ENCODE data around the gene PLEK2. TPM values are rescaled to one million over a fixed set of nuclear protein-coding genes. Genes with fewer than 3 reads are reported as not detected.

The PLEK2 gene
- total RNA-seq, 1 donor from 2014 or later, result not detected

- H3K27ac Mint-ChIP-seq (ENCODE audit: unreplicated experiment), result no peak overlapping the region
- no peak for TF ChIP-seq CTCF (IDR thresholded peaks at IDR 0.05)
- H3K36me3 Mint-ChIP-seq (ENCODE audit: low read depth), result no peaks in the 10 kb centered on the region
- H3K4me3 Mint-ChIP-seq (ENCODE audit: unreplicated experiment), result no peak overlapping the region
- H3K9me3 Mint-ChIP-seq (ENCODE audit: low read depth), result no peaks in the 10 kb centered on the region
- no peak for DNase-seq (ENCODE audit: low spot score)
- H3K4me1 Mint-ChIP-seq (ENCODE audit: low read depth), result peaks cover 8% of the 10 kb centered on the region
- H3K27me3 Mint-ChIP-seq (ENCODE audit: low read depth), result no peaks in the 10 kb centered on the region
Observed at GRCh38 chr14:67395086-67395875, 16.7 kb downstream of the PLEK2 start.

GRCh38 chr14:67393689-67394088 lies 18.3 kb downstream of the PLEK2 start:
- H3K9me3 Mint-ChIP-seq (ENCODE audit: low read depth), result no peaks in the 10 kb centered on the region
- no peaks in the 10 kb centered on the region for H3K36me3 Mint-ChIP-seq (ENCODE audit: low read depth)
- peaks cover 8% of the 10 kb centered on the region for H3K4me1 Mint-ChIP-seq (ENCODE audit: low read depth)
- no peak for TF ChIP-seq CTCF (IDR thresholded peaks at IDR 0.05)
- no peaks in the 10 kb centered on the region for H3K27me3 Mint-ChIP-seq (ENCODE audit: low read depth)
- H3K27ac Mint-ChIP-seq (ENCODE audit: unreplicated experiment), result no peak overlapping the region
- DNase-seq (ENCODE audit: low spot score), result no peak
- H3K4me3 Mint-ChIP-seq (ENCODE audit: unreplicated experiment), result no peak overlapping the region

GRCh38 chr14:67392800-67393199 lies 19.2 kb downstream of the PLEK2 start:
- no peak overlapping the region for H3K4me3 Mint-ChIP-seq (ENCODE audit: unreplicated experiment)
- H3K27ac Mint-ChIP-seq (ENCODE audit: unreplicated experiment), result no peak overlapping the region
- no peaks in the 10 kb centered on the region for H3K36me3 Mint-ChIP-seq (ENCODE audit: low read depth)
- TF ChIP-seq CTCF (IDR thresholded peaks at IDR 0.05), result no peak
- DNase-seq (ENCODE audit: low spot score), result no peak
- peaks cover 8% of the 10 kb centered on the region for H3K4me1 Mint-ChIP-seq (ENCODE audit: low read depth)
- H3K9me3 Mint-ChIP-seq (ENCODE audit: low read depth), result no peaks in the 10 kb centered on the region
- H3K27me3 Mint-ChIP-seq (ENCODE audit: low read depth), result no peaks in the 10 kb centered on the region

- DNase-seq (ENCODE audit: low spot score), result no peak
- H3K36me3 Mint-ChIP-seq (ENCODE audit: low read depth), result no peaks in the 10 kb centered on the region
- H3K4me3 Mint-ChIP-seq (ENCODE audit: unreplicated experiment), result no peak overlapping the region
- H3K27me3 Mint-ChIP-seq (ENCODE audit: low read depth), result no peaks in the 10 kb centered on the region
- H3K4me1 Mint-ChIP-seq (ENCODE audit: low read depth), result peaks cover 8% of the 10 kb centered on the region
- no peak overlapping the region for H3K27ac Mint-ChIP-seq (ENCODE audit: unreplicated experiment)
- TF ChIP-seq CTCF (IDR thresholded peaks at IDR 0.05), result no peak
- H3K9me3 Mint-ChIP-seq (ENCODE audit: low read depth), result no peaks in the 10 kb centered on the region
Observed at GRCh38 chr14:67392123-67392522, 19.8 kb downstream of the PLEK2 start.

- Mint-ChIP-seq H3K9me3 (ENCODE audit: low read depth) (no peaks in the 10 kb centered on the region), H3K4me1 (ENCODE audit: low read depth) (peaks cover 3% of the 10 kb centered on the region), H3K4me3 (ENCODE audit: unreplicated experiment) (no peak overlapping the region), H3K27me3 (ENCODE audit: low read depth) (no peaks in the 10 kb centered on the region), H3K36me3 (ENCODE audit: low read depth) (peaks cover 2% of the 10 kb centered on the region), H3K27ac (ENCODE audit: unreplicated experiment) (no peak overlapping the region)
- no peak for TF ChIP-seq CTCF (IDR thresholded peaks at IDR 0.05)
- DNase-seq (ENCODE audit: low spot score), result no peak
Observed at GRCh38 chr14:67391268-67391667, 20.7 kb downstream of the PLEK2 start.
